Kidney (tissue), 14 donors: ENCODE measurements around the gene RYR3. TPM values are rescaled to one million over a fixed set of nuclear protein-coding genes. Genes with fewer than 3 reads are reported as not detected.
"Not testable (repeated sequence)": the region's sequence is repeated elsewhere in the genome, so short reads cannot be mapped to it uniquely, and the experiment has no call there.

Experiments
- DNase-seq, 5 donors: peaks; one replicate each; pipeline ENCODE4 v3.0.0-alpha.2; 2013 to 2020
- FAIRE-seq: peaks from 2 replicates; lab custom pipeline; 2012; peaks lifted over from hg19 to GRCh38; lab: Jason Lieb, UNC
- H3K27ac ChIP-seq, 2 donors: one replicate each; pipeline ENCODE4 v1.7.0; 2013; ENCODE audit warnings: low read depth in 2 of 2, low read length in 2 of 2, inconsistent platforms in 1 of 2
- H3K27me3 ChIP-seq: one replicate; pipeline ENCODE4 v1.7.1; 2013; ENCODE audit warnings: low read length, inconsistent platforms; ENCODE audit not compliant: control insufficient read depth, insufficient read depth
- H3K36me3 ChIP-seq, 3 donors: one replicate each; pipeline versions ENCODE4 v1.7.0 to v1.7.1; 2013; ENCODE audit warnings: low read length in 3 of 3, control low read depth in 1 of 3, inconsistent platforms in 1 of 3; ENCODE audit not compliant: insufficient read depth in 3 of 3, control insufficient read depth in 2 of 3
- H3K4me1 ChIP-seq, 3 donors: one replicate each; pipeline versions ENCODE4 v1.7.0 to v1.7.1; 2013; ENCODE audit warnings: low read length in 3 of 3, inconsistent platforms in 1 of 3, low read depth in 1 of 3; ENCODE audit not compliant: control insufficient read depth in 2 of 3, insufficient read depth in 2 of 3
- H3K4me3 ChIP-seq, 3 donors: one replicate each; pipeline versions ENCODE4 v1.7.0 to v1.8.1; 2013; ENCODE audit warnings: low read length in 3 of 3, control low read depth in 1 of 3, inconsistent platforms in 1 of 3
- H3K9ac ChIP-seq, 3 donors: one replicate each; pipeline versions ENCODE4 v1.7.0 to v1.7.1; 2013; ENCODE audit warnings: low read length in 3 of 3, control low read depth in 1 of 3, inconsistent platforms in 1 of 3
- H3K9me3 ChIP-seq, 3 donors: one replicate each; pipeline versions ENCODE4 v1.7.0 to v1.7.1; 2013; ENCODE audit warnings: low read length in 3 of 3, control low read depth in 1 of 3, inconsistent platforms in 1 of 3; ENCODE audit not compliant: control insufficient read depth in 2 of 3, insufficient read depth in 1 of 3
- intact Hi-C: fragments of 100-400 bp; cut with DNase I; formaldehyde crosslinking; loops from one replicate; pipeline ENCODE4 v1.11.1; 2022
- polyA plus RNA-seq: library from polyadenylated mRNA; stranded (reverse); fragments of 350-450 nt; fragmentation: Illumina TruSeq; extraction: RNeasy Lipid Tissue Mini Kit (QIAGEN cat#74804); gene quantifications from one replicate; pipeline ENCODE4 v1.2.3, GENCODE V29; 2014; ENCODE audit warnings: low read depth, low replicate concordance; ENCODE audit not compliant: insufficient read depth
- total RNA-seq: library from RNA; stranded (reverse); fragmentation: NEBNext Ultra II Directional; extraction: Animal tissue kit (Norgen Biotek cat#: 25700); gene quantifications from one replicate; pipeline ENCODE4 v1.2.1, GENCODE V29; 2021
- TF ChIP-seq, protein P1 (sequence below): IDR thresholded peaks from 3 replicates; pipeline ENCODE4 v1.5.1; 2012; ENCODE audit warnings: mild to moderate bottlenecking, moderate library complexity, borderline replicate concordance; ENCODE audit not compliant: insufficient read depth; ENCODE audit errors: extremely low read depth
- donor health status: control.
- donor health status: control.
- donor health status: control.
- donor health status: control.
- donor health status: control.
- donor health status: DM: yes; HTN: yes; CAD: no.
- donor health status: Normal renal cell carcinoma (clear cell type).

The RYR3 gene
- total and polyA plus RNA-seq, 2 donors from 2014 or later, result 0.90 to 10.5 TPM

DNA sequence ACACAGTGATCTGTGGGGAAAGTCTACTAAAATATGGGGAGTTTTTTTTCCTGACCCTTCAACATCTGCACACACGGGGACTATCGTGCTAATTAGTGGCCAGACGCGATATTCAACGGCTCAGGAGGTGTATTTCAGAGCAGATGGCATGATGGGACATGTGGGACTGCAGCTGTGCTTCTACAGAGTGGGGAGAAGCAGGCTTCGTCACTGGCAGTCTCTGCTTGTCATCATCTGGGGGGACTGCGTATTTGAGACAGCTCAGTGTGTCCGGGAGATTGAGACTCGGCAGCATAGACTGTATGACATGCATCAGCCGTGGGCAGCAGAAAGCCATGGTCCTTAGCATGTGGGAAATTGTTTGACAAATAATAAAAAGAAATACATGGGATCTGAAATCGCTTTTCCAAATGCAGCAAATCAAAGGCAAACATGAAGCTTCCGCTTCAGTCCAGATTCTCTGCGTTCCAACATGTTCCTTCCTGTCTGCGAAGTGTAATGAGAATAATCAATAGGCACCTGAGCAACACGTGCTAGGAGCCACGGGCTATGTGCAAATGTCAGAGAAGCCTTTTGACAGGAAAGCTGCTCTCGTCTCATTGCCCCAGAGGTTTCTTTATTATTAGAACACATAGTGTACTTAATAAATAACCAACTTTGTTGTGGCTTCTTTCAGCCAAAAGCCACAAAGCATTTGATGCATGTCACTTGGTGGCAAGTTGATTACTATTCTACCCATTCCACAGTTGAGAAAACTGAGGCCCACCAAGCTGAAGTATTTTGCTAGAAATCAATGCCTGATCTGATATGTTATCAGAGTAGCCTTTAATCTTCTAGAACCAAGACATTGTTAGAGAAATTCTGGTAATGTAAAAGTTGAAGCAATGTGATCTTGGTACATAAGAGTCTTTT is 276.3 kb downstream of the RYR3 start:
- DNase-seq (no peak), FAIRE-seq (no peak)
- TF ChIP-seq, protein P1, sequence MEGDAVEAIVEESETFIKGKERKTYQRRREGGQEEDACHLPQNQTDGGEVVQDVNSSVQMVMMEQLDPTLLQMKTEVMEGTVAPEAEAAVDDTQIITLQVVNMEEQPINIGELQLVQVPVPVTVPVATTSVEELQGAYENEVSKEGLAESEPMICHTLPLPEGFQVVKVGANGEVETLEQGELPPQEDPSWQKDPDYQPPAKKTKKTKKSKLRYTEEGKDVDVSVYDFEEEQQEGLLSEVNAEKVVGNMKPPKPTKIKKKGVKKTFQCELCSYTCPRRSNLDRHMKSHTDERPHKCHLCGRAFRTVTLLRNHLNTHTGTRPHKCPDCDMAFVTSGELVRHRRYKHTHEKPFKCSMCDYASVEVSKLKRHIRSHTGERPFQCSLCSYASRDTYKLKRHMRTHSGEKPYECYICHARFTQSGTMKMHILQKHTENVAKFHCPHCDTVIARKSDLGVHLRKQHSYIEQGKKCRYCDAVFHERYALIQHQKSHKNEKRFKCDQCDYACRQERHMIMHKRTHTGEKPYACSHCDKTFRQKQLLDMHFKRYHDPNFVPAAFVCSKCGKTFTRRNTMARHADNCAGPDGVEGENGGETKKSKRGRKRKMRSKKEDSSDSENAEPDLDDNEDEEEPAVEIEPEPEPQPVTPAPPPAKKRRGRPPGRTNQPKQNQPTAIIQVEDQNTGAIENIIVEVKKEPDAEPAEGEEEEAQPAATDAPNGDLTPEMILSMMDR, result no peak
- H3K4me3 ChIP-seq, result no peak overlapping the region
- no peaks in the 10 kb centered on the region for H3K9me3 ChIP-seq
- no peak overlapping the region for H3K9ac ChIP-seq
- no peaks in the 10 kb centered on the region for H3K36me3 ChIP-seq
- no peaks in the 10 kb centered on the region for H3K27me3 ChIP-seq
- no peaks in the 10 kb centered on the region for H3K4me1 ChIP-seq
- intact Hi-C loops, result no loop called here
- no peak overlapping the region for H3K27ac ChIP-seq

DNA sequence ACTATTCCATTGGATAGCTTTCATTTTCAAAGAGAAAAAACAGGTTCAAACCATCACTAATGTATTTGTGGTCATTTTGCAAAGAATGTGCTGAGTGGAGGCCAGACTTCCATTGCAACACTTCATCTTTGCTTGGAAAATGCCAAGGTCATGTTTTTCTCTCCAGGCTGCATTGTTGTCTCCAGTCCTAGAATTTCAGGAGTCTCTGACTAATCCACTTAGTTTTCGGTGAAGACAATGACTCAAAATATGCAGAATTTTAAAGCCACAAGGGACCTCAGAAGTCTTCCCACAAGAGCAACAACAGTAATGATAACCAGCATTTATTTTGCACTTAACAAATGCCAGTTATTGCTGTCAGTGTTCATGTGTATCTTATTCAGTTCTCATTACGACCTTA is 277.0 kb downstream of the RYR3 start:
- intact Hi-C loops, result no loop called here
- no peak for DNase-seq
- no peaks in the 10 kb centered on the region for H3K27me3 ChIP-seq
- TF ChIP-seq, protein P1, result no peak
- no peak overlapping the region for H3K27ac ChIP-seq
- no peaks in the 10 kb centered on the region for H3K4me1 ChIP-seq
- H3K36me3 ChIP-seq, result no peaks in the 10 kb centered on the region
- no peak overlapping the region for H3K4me3 ChIP-seq
- H3K9ac ChIP-seq, result no peak overlapping the region
- no peak for FAIRE-seq
- no peaks in the 10 kb centered on the region for H3K9me3 ChIP-seq

DNA sequence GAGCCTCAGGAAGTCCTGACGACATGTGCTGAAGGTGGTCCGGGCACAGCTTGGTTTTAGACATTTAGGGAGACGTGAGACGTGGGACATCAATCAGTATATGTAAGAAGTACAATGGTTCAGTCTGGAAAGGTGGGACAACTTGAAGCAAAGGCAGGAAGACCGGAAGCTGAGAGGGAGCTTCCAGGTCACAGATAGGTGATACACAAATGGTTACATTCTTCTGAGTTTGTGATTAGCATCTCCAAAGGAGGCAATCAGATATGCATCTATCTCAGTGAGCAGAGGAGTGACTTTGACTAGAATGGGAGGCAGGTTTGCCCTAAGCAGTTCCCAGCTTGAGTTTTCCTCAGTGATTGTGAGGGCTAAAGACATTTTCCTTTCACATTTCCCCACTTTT is 282.1 kb downstream of the RYR3 start:
- intact Hi-C loops, result no loop called here
- TF ChIP-seq, protein P1, result no peak
- Histone ChIP-seq H3K4me1 (no peaks in the 10 kb centered on the region), H3K9ac (no peak overlapping the region), H3K9me3 (no peaks in the 10 kb centered on the region), H3K27ac (no peak overlapping the region), H3K36me3 (no peaks in the 10 kb centered on the region), H3K27me3 (no peaks in the 10 kb centered on the region), H3K4me3 (no peak overlapping the region)
- DNase-seq, result no peak
- no peak for FAIRE-seq

DNA sequence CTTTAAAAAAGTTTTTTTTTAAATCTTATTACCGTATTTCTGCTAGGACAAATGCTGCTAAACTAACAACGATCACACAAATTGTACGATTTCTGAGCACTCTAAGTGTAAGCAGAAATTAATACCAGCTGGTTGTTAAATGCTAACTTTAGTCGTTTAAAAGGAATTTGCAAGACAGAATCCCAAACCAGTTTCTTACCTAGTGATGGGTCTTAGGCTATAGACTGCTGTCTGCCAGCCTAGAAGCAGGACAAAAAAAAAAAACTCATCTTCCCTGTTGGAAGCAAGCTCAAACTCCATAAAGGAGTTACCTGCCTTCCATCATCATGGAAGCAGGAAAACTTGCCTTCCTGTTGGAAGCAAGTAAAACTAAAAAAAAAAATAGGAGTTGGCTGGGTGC is 287.6 kb downstream of the RYR3 start:
- H3K36me3 ChIP-seq, H3K27me3 ChIP-seq, H3K9ac ChIP-seq, H3K27ac ChIP-seq, H3K9me3 ChIP-seq, H3K4me1 ChIP-seq, DNase-seq, FAIRE-seq, intact Hi-C loops, H3K4me3 ChIP-seq: not testable (repeated sequence)
